Measurements from ENCODE around the gene TERC.

GRCh38 chr3:169760479-169760878 is 4.4 kb downstream of the TERC start:
- TF ChIP-seq CTCF (conservative IDR thresholded peaks at IDR 0.05 in 1 of 2, IDR thresholded peaks at IDR 0.05 in 1 of 2; ENCODE audit: extremely low read depth in 1 of 2, insufficient read depth in 1 of 2, low read depth in 1 of 2, low read length in 2 of 2) (no peak), EZH2 (IDR thresholded peaks at IDR 0.05; ENCODE audit: borderline replicate concordance, low read length) (no peak)

Measured in mammary epithelial cell (primary cell).